ENCODE data around the gene FOXP1. TPM values are rescaled to one million over a fixed set of nuclear protein-coding genes. Genes with fewer than 3 reads are reported as not detected.

The FOXP1 gene
- polyA plus RNA-seq, 6 donors from 2014 or later: 441 to 620 (median 523) TPM

GRCh38 chr3:71372911-71373637 lies 210.5 kb downstream of the FOXP1 start:
- Mint-ChIP-seq H3K4me1 (peaks cover 54 to 92% (median 62%) of the 10 kb centered on the region in 3 donors), H3K36me3 (peaks cover 0 to 7% of the 10 kb centered on the region in 2 donors), H3K27ac (peak overlapping the region in 3 of 6 donors; percentile 24 to 72 (median 64)), H3K4me3 (no peak overlapping the region), H3K27me3 (no peaks in the 10 kb centered on the region), H3K9me3 (no peaks in the 10 kb centered on the region)
- ATAC-seq (ENCODE audit: low read depth in 2 of 2): no peak
- DNase-seq: no peak

GRCh38 chr3:71372241-71372768 lies 211.2 kb downstream of the FOXP1 start:
- no peaks in the 10 kb centered on the region for H3K27me3 Mint-ChIP-seq
- no peak for ATAC-seq (ENCODE audit: low read depth in 2 of 2)
- peaks cover 52 to 88% (median 58%) of the 10 kb centered on the region in 3 donors for H3K4me1 Mint-ChIP-seq
- peak overlapping the region in 3 of 6 donors; percentile 64 to 72 (median 68) for H3K27ac Mint-ChIP-seq
- H3K4me3 Mint-ChIP-seq: peak overlapping the region in 3 of 8 donors; percentile 9 to 63 (median 15)
- peaks cover 2 to 7% of the 10 kb centered on the region in 2 donors for H3K36me3 Mint-ChIP-seq
- no peak for DNase-seq
- H3K9me3 Mint-ChIP-seq: no peaks in the 10 kb centered on the region

- Mint-ChIP-seq H3K9me3 (no peaks in the 10 kb centered on the region), H3K4me3 (peak overlapping the region in 1 of 8 donors; percentile 9), H3K27me3 (no peaks in the 10 kb centered on the region), H3K4me1 (peaks cover 50 to 86% (median 64%) of the 10 kb centered on the region in 3 donors), H3K36me3 (peaks cover 7 to 8% of the 10 kb centered on the region in 2 donors), H3K27ac (peak overlapping the region in 3 of 6 donors; percentile 26 to 64 (median 34))
- no peak for DNase-seq
- ATAC-seq (ENCODE audit: low read depth in 2 of 2): no peak
Observed at GRCh38 chr3:71371282-71371681, 212.2 kb downstream of the FOXP1 start.

- ATAC-seq (ENCODE audit: low read depth in 2 of 2) (no peak), DNase-seq (no peak)
- H3K4me1 Mint-ChIP-seq: peaks cover 52 to 86% (median 67%) of the 10 kb centered on the region in 3 donors
- peak overlapping the region in 2 of 6 donors; percentile 47 to 49 for H3K27ac Mint-ChIP-seq
- H3K36me3 Mint-ChIP-seq: peaks cover 7 to 8% of the 10 kb centered on the region in 2 donors
- no peaks in the 10 kb centered on the region for H3K27me3 Mint-ChIP-seq
- H3K9me3 Mint-ChIP-seq: no peaks in the 10 kb centered on the region
- H3K4me3 Mint-ChIP-seq: no peak overlapping the region
Observed at GRCh38 chr3:71370467-71370866, 213.1 kb downstream of the FOXP1 start.

GRCh38 chr3:71369701-71370391 lies 213.7 kb downstream of the FOXP1 start:
- ATAC-seq (ENCODE audit: low read depth in 2 of 2) (no peak), DNase-seq (no peak)
- Mint-ChIP-seq H3K27me3 (no peaks in the 10 kb centered on the region), H3K27ac (peak overlapping the region in 3 of 6 donors; percentile 3 to 77 (median 47)), H3K4me3 (peak overlapping the region in 2 of 8 donors; percentile 20 to 56), H3K36me3 (peaks cover 7 to 8% of the 10 kb centered on the region in 2 donors), H3K9me3 (no peaks in the 10 kb centered on the region), H3K4me1 (peaks cover 49 to 86% (median 67%) of the 10 kb centered on the region in 3 donors)

- H3K9me3 Mint-ChIP-seq: no peaks in the 10 kb centered on the region
- peaks cover 7 to 8% of the 10 kb centered on the region in 2 donors for H3K36me3 Mint-ChIP-seq
- peaks cover 42 to 79% (median 65%) of the 10 kb centered on the region in 3 donors for H3K4me1 Mint-ChIP-seq
- ATAC-seq (ENCODE audit: low read depth in 2 of 2) (no peak), DNase-seq (no peak)
- no peaks in the 10 kb centered on the region for H3K27me3 Mint-ChIP-seq
- H3K4me3 Mint-ChIP-seq: peak overlapping the region in 2 of 8 donors; percentile 17 to 63
- H3K27ac Mint-ChIP-seq: peak overlapping the region in 5 of 6 donors; percentile 5 to 85 (median 49)
Observed at GRCh38 chr3:71366988-71367604, 216.4 kb downstream of the FOXP1 start.

GRCh38 chr3:71361334-71361890 lies 222.1 kb downstream of the FOXP1 start:
- Mint-ChIP-seq H3K27ac (peak overlapping the region; percentile 94 to 99 (median 96)), H3K36me3 (peaks cover 0 to 8% of the 10 kb centered on the region in 2 donors), H3K4me3 (peak overlapping the region in 7 of 8 donors; percentile 25 to 94 (median 75)), H3K9me3 (no peaks in the 10 kb centered on the region), H3K27me3 (no peaks in the 10 kb centered on the region), H3K4me1 (peaks cover 58 to 88% (median 75%) of the 10 kb centered on the region in 3 donors)
- no peak for DNase-seq
- ATAC-seq (ENCODE audit: low read depth in 2 of 2): no peak

GRCh38 chr3:71360764-71361163 lies 222.8 kb downstream of the FOXP1 start:
- Mint-ChIP-seq H3K4me1 (peaks cover 53 to 89% (median 76%) of the 10 kb centered on the region in 3 donors), H3K4me3 (peak overlapping the region; percentile 75 to 94 (median 89)), H3K36me3 (peaks cover 0 to 8% of the 10 kb centered on the region in 2 donors), H3K9me3 (no peaks in the 10 kb centered on the region), H3K27ac (peak overlapping the region; percentile 94 to 99 (median 96)), H3K27me3 (no peaks in the 10 kb centered on the region)
- peak; percentile 80 for ATAC-seq (ENCODE audit: low read depth in 2 of 2)
- DNase-seq: peak; percentile 73

- H3K9me3 Mint-ChIP-seq: no peaks in the 10 kb centered on the region
- peaks cover 4 to 13% of the 10 kb centered on the region in 2 donors for H3K36me3 Mint-ChIP-seq
Observed at GRCh38 chr3:71360180-71360579, 223.3 kb downstream of the FOXP1 start.

GRCh38 chr3:71358243-71358642 lies 225.3 kb downstream of the FOXP1 start:
- Mint-ChIP-seq H3K4me3 (peak overlapping the region in 6 of 8 donors; percentile 75 to 94 (median 88)), H3K36me3 (peaks cover 8 to 17% of the 10 kb centered on the region in 2 donors), H3K9me3 (no peaks in the 10 kb centered on the region), H3K4me1 (peaks cover 55 to 92% (median 85%) of the 10 kb centered on the region in 3 donors), H3K27me3 (no peaks in the 10 kb centered on the region), H3K27ac (peak overlapping the region; percentile 94 to 99 (median 96))
- no peak for DNase-seq
- no peak for ATAC-seq (ENCODE audit: low read depth in 2 of 2)

More at GRCh38 chr3:71360180-71360579, 223.3 kb downstream of the FOXP1 start:
- Mint-ChIP-seq H3K27me3 (no peaks in the 10 kb centered on the region), H3K4me1 (peaks cover 52 to 89% (median 76%) of the 10 kb centered on the region in 3 donors), H3K4me3 (peak overlapping the region; percentile 75 to 94 (median 89)), H3K27ac (peak overlapping the region; percentile 94 to 99 (median 96))
- peak; percentile 38 for DNase-seq
- ATAC-seq (ENCODE audit: low read depth in 2 of 2): peak; percentile 31 to 35

GRCh38 chr3:71356265-71356664 lies 227.3 kb downstream of the FOXP1 start:
- Mint-ChIP-seq H3K4me1 (peaks cover 51 to 94% (median 86%) of the 10 kb centered on the region in 3 donors), H3K4me3 (peak overlapping the region in 7 of 8 donors; percentile 49 to 78 (median 70)), H3K27me3 (no peaks in the 10 kb centered on the region), H3K36me3 (peaks cover 8 to 23% of the 10 kb centered on the region in 2 donors), H3K9me3 (no peaks in the 10 kb centered on the region), H3K27ac (peak overlapping the region; percentile 58 to 96 (median 92))
- peak; percentile 61 for DNase-seq
- peak; percentile 67 to 69 for ATAC-seq (ENCODE audit: low read depth in 2 of 2)

GRCh38 chr3:71355862-71356261 lies 227.7 kb downstream of the FOXP1 start:
- no peak for DNase-seq

More at GRCh38 chr3:71355862-71356261, 227.7 kb downstream of the FOXP1 start:
- ATAC-seq (ENCODE audit: low read depth in 2 of 2): no peak
- peaks cover 47 to 94% (median 85%) of the 10 kb centered on the region in 3 donors for H3K4me1 Mint-ChIP-seq
- H3K27ac Mint-ChIP-seq: peak overlapping the region; percentile 58 to 96 (median 84)
- no peaks in the 10 kb centered on the region for H3K9me3 Mint-ChIP-seq
- H3K36me3 Mint-ChIP-seq: peaks cover 8 to 23% of the 10 kb centered on the region in 2 donors
- H3K27me3 Mint-ChIP-seq: no peaks in the 10 kb centered on the region
- peak overlapping the region in 7 of 8 donors; percentile 35 to 75 (median 62) for H3K4me3 Mint-ChIP-seq

All from naive B cell (primary cell).